ENCODE results near the gene NAA25.

The NAA25 gene

GRCh38 chr12:112108202-112109079, at the start of gene NAA25:
TSS of gene NAA25 (minus strand) at chr12:112108783. CDS start at chr12:112108773, 10 bp downstream.
- DNase-seq: peak; percentile 92

DNA sequence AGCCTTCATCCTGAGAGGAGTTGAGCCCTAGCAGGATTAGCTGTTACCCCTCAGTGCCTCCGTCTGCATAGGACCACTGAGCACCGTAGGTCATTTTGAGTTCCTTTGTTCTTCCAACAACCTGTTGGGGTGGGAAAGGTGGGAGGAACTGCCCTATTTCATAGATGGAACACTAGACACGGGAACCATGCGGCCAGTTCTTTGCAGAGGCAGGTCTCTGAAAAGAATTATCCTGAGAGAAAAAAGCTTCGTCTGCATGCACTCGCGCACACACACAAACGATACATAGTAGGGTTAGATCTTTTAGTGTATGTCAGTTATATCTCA, 45.3 kb upstream of the NAA25 start:
- DNase-seq: no peak

DNA sequence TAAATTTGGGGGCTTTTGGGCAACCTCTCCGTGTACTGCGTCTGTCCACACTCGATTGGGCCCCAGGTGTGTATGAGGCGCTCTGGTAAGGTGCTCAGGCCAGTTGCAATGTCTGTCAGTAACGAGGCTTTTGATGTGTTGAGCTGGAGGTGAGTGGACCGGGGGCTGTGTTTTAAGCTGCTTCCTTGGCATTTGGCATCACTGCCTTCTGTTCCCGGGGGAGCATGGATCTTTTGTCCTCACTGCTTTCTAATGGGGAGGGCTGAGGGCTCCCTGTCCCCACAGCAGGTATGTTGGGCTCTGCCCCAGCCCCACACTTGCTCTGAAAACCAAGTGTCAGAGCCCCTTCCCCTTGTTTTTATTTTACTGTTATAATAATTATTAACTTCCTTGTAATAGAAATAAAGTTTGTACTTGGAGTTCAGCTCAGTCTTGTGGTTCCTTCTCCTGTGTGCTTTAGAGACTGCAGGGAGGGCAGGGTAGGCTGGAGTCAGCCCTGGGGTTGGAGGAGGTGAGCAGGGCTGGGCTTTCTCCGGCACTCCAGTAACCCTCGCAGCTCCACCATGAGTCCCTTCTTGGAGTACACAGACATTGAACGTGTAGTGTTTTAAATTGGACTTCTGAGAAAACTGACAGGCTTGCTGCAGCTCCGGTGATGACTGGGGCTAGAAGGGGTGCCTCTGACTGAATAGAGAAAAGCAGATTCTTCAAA, 44.8 kb upstream of the NAA25 start:
- DNase-seq: no peak

DNA sequence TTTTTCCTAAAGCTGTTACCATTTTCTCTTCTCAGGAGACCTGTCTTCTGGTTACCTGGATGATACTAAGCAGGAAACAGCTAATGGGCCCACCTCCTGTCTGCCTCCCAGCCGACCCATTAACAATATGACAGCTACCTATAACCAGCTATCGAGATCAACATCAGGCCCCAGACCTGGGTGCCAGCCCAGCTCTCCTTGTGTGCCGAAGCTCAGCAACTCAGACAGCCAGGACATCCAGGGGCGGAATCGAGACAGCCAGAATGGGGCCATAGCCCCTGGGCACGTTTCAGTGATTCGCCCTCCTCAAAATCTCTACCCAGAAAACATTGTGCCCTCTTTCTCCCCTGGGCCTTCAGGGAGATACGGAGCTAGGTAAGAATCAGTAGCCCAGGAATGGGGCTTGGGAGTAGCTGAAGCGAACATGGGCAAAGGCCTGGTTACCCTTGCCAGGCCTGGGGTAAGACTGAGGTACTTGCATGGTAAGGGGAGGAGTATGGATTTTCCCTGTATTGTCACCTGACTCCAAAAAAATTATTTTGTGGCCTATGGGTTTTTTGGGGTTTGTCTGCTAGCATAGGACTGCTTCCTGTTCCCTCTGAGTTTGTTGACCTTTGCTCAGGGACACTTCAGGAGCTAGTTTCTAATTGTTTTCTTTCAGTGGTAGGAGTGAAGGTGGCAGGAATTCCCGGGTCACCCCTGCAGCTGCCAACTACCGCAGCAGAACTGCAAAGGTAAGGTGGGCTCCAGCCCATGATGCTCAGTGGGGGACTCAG, 43.4 kb upstream of the NAA25 start:
- DNase-seq: no peak

DNA sequence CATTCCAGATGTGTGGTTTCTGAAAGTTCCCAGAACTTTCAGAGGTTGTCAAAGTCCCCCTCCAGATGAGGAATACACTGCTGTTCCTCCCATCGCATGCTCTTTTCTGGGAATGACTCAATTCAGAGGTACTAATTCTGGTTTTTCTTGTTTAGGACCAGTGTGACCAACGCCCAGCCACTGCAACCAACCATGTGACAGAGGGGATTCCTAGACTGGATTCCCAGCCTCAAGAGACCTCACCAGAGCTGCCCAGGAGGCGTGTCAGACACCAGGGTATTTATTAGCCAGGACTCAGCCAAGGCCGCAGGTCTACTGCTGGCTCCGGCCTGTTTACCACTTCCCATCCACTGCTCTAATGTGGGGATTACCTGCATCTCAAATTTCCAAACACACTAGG, 41.0 kb upstream of the NAA25 start:
- DNase-seq: no peak

- DNase-seq: no peak
Measured at GRCh38 chr12:112148031-112148513, 39.5 kb upstream of the NAA25 start.

GRCh38 chr12:112146123-112146522, 37.5 kb upstream of the NAA25 start:
- no peak for DNase-seq

DNA sequence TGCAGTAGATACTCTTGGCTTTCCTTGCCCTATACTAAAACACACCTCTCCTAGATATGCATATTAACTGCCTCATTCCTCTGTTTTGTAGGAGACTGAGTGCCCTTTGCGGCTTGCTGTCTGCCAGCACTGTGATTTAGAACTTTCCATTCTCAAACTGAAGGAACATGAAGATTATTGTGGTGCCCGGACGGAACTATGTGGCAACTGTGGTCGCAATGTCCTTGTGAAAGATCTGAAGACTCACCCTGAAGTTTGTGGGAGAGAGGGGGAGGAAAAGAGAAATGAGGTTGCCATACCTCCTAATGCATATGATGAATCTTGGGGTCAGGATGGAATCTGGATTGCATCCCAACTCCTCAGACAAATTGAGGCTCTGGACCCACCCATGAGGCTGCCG, 32.1 kb upstream of the NAA25 start:
- DNase-seq: no peak

GRCh38 chr12:112134731-112135130, 26.1 kb upstream of the NAA25 start:
- no peak for DNase-seq

DNA sequence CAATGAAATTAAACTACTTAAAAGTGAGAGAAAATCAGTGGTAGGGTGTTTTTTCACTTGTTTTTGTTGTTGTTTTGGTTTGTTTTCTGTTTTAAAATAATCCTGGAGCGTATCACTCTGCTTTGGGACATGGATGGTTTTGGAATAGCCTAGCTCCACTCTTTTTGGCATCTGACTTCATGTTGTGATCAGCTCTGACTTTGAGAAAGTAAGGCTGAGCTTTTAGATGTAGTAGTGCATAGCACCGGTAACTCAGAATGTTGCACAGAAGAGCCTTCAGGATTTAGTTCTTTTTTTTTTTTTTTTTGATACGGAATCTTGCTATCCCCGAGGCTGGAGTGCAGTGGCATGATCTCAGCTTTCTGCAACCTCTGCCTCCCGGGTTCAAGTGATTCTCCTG, 24.8 kb upstream of the NAA25 start:
- DNase-seq: no peak

- DNase-seq: no peak
Measured at GRCh38 chr12:112131686-112132085, 23.1 kb upstream of the NAA25 start.

GRCh38 chr12:112130441-112130998, 21.9 kb upstream of the NAA25 start:
- no peak for DNase-seq

GRCh38 chr12:112126911-112127310, 18.3 kb upstream of the NAA25 start:
- DNase-seq: no peak

DNA sequence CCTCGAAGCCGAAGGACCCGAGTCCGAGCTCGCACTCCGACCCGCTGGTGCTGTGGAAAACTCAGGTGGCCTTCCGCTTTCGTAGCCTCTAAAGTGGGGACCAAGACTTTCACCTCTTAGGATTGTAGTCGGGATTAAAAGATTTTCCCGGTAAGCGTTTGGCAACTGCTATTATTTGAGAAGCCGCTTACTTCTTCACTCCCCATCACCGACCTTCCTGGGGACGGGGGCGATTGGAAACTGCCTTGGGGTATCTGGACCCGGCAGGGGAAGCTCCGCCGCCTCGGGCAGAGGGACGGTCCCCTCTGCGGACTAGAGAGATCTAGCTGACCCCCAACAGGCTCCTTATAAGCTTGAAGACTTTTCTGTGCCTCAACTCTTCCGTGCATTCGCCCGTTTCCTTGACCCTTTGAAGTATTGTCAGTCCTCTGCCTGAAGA, 17.4 kb upstream of the NAA25 start:
- DNase-seq: peak; percentile 11

- peak; percentile 98 for DNase-seq
Measured at GRCh38 chr12:112125250-112125999, 16.8 kb upstream of the NAA25 start, which contains the start of gene TRAFD1. TSS of gene TRAFD1 (plus strand) at chr12:112125560. CDS start at chr12:112130523, 4,963 bp downstream.

- DNase-seq: no peak
Measured at GRCh38 chr12:112124918-112125249, 16.3 kb upstream of the NAA25 start.

DNA sequence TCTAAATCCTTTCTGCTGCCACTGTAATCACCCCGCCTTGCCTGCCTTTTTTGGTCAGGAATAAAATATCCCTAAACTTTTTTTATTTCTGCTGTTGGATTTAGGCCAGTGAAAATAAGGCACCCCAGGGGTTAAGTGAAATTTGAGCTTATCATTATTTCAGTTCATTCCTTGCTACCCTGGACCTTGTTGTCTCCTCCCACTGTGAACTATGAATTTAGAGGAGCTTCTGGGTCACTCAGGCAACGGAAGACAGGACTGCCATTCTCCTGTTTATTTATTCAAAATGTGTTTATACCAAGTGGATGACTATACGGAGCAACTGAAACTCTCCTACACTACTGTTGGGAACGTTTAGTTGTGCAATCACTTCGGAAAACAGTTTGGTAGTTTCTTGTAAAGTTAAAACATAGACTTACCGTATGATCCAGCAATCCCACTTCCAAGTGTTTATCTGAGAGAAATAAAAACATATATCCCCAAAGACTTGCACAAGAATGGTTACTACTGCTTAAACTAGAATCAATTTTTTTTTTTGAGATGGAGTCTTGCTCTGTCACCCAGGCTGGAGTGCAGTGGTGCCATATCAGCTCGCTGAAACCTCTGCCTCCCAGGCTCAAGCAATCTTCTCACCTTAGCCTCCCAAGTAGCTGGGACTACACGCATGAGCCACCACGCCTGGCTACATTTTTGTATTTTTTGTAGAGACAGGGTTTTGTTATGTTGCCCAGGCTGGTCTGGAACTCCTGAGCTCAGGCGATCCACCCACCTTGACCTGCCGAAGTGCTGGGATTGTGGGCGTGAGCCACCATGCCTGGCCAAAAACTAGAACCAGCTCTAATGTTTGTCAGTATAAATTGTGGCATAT, 14.5 kb upstream of the NAA25 start:
- DNase-seq: no peak

- DNase-seq: no peak
Measured at GRCh38 chr12:112121780-112122565, 13.4 kb upstream of the NAA25 start.

- no peak for DNase-seq
Measured at GRCh38 chr12:112117685-112118084, 9.1 kb upstream of the NAA25 start.
